22Rv1 (cell line): ENCODE results near the gene ERGIC1.

ENCODE experiments used
- H3K27ac ChIP-seq: fragments of 450-650 bp; 2 replicates; pipeline ENCODE4 v1.5.1; 2017
- CTCF ChIP-seq: fragments of 450-650 bp; IDR thresholded peaks from 2 replicates; pipeline ENCODE4 v1.5.1; 2017; ENCODE audit warnings: mild to moderate bottlenecking
- ZFX ChIP-seq: fragments of 450-650 bp; IDR thresholded peaks from 2 replicates; pipeline ENCODE4 v1.6.1; 2017; ENCODE audit warnings: antibody characterized with exemption, borderline replicate concordance

ERGIC1 gene

GRCh38 chr5:172825610-172826204 lies 8.3 kb upstream of the ERGIC1 start:
- TF ChIP-seq CTCF, result no peak
- no peak for TF ChIP-seq ZFX

GRCh38 chr5:172827841-172828240 lies 6.2 kb upstream of the ERGIC1 start:
- TF ChIP-seq CTCF, result no peak
- no peak for TF ChIP-seq ZFX
- H3K27ac ChIP-seq, result no peak overlapping the region

More at GRCh38 chr5:172825610-172826204, 8.3 kb upstream of the ERGIC1 start:
- no peak overlapping the region for H3K27ac ChIP-seq

- TF ChIP-seq ZFX (no peak), CTCF (no peak)
- H3K27ac ChIP-seq, result no peak overlapping the region
Measured at GRCh38 chr5:172828911-172829431, 5.1 kb upstream of the ERGIC1 start.

- no peak overlapping the region for H3K27ac ChIP-seq
- TF ChIP-seq ZFX, result no peak
Measured at GRCh38 chr5:172830275-172830799, 3.7 kb upstream of the ERGIC1 start.

- no peak overlapping the region for H3K27ac ChIP-seq
- TF ChIP-seq CTCF (no peak), ZFX (no peak)
Measured at GRCh38 chr5:172830876-172831662, 3.0 kb upstream of the ERGIC1 start.

- no peak for TF ChIP-seq CTCF
- no peak for TF ChIP-seq ZFX
- peak overlapping the region; percentile 12; the same call in 1 of the 2 replicates for H3K27ac ChIP-seq
Measured at GRCh38 chr5:172832383-172833315, 1.4 kb upstream of the ERGIC1 start.

- TF ChIP-seq ZFX, result no peak
- TF ChIP-seq CTCF, result no peak
- H3K27ac ChIP-seq, result peak overlapping the region; percentile 94
Measured at GRCh38 chr5:172833372-172833685, 722 bp upstream of the ERGIC1 start.
